Esophagus muscularis mucosa (tissue), 4 donors: ENCODE data around the gene GJB1.

Experiments used
- EP300 ChIP-seq: sonication (generic); formaldehyde crosslinking; IDR thresholded peaks from one replicate; pipeline ENCODE4 v1.6.1; 2017; ENCODE audit warnings: antibody characterized with exemption
- POLR2A ChIP-seq: fragments of 450-650 bp; IDR thresholded peaks from one replicate; pipeline ENCODE4 v1.6.1; 2017; ENCODE audit warnings: antibody characterized with exemption, moderate library complexity, mild to moderate bottlenecking, low read depth
- POLR2AphosphoS5 ChIP-seq, 2 donors: sonication (generic); formaldehyde crosslinking; IDR thresholded peaks; one replicate each; pipeline ENCODE4 v1.6.1; 2017; ENCODE audit warnings: antibody characterized with exemption in 2 of 2
- TF ChIP-seq, protein P1 (sequence below), 3 experiments: fragments of 200-600 bp in 2 of 3; fragments of 450-650 bp in 1 of 3; sonication (generic) in 2 of 3; IDR thresholded peaks; one replicate each; pipeline ENCODE4 v1.5.1; 2017 to 2019; ENCODE audit warnings: antibody characterized with exemption in 3 of 3, mild to moderate bottlenecking in 2 of 3, moderate library complexity in 1 of 3

DNA sequence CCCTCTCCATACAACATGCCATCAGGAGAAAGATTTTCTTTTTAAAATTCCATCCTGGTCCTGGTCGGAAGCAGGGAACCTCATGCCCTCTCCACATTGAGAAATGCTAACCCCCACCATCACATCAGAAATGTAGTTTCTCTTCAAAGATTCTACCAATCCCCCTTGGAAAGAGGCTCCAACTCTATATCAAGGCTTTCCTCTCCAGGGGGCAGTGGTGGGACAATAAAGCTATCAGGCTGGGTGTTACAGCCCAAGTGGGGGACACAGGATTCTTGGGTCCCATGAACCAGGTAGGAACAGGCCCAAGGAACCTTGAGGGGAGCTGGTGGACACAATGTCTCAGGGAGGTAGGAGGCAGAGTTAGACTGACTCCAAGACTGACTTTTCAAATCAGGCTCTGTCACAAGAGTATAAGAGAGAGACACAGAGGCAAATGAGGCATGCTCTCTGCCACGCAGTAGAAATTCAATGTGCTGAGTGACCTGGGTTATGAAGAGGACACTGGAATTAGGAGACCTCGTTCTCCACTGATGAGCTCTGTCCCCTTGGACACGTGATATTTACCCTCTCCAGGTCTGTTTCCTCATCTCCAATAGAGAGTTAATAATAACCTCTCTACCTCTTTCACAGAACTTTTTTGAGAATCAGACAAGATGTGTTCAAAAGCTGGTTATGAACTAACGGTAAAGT lies 4.5 kb downstream of the GJB1 start:
- TF ChIP-seq, protein P1, sequence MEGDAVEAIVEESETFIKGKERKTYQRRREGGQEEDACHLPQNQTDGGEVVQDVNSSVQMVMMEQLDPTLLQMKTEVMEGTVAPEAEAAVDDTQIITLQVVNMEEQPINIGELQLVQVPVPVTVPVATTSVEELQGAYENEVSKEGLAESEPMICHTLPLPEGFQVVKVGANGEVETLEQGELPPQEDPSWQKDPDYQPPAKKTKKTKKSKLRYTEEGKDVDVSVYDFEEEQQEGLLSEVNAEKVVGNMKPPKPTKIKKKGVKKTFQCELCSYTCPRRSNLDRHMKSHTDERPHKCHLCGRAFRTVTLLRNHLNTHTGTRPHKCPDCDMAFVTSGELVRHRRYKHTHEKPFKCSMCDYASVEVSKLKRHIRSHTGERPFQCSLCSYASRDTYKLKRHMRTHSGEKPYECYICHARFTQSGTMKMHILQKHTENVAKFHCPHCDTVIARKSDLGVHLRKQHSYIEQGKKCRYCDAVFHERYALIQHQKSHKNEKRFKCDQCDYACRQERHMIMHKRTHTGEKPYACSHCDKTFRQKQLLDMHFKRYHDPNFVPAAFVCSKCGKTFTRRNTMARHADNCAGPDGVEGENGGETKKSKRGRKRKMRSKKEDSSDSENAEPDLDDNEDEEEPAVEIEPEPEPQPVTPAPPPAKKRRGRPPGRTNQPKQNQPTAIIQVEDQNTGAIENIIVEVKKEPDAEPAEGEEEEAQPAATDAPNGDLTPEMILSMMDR (IDR thresholded peaks at IDR 0.05): no peak
- no peak for TF ChIP-seq POLR2AphosphoS5 (IDR thresholded peaks at IDR 0.05)
- no peak for TF ChIP-seq POLR2A
- no peak for TF ChIP-seq EP300
